CD4-positive, alpha-beta T cell treated with Interleukin-6 at 100 ng/mL for 8 hours (primary cell): ENCODE measurements around the gene GPR4.

Experiments used
- DNase-seq: peaks from one replicate; pipeline ENCODE4 v3.0.0-alpha.2; 2020; ENCODE audit warnings: mixed read lengths, low spot score

Gene GPR4

GRCh38 chr19:45547965-45548609, 53.9 kb downstream of the GPR4 start:
- no peak for DNase-seq

GRCh38 chr19:45547211-45547770, 54.7 kb downstream of the GPR4 start:
- DNase-seq: no peak

GRCh38 chr19:45542234-45542668, 59.8 kb downstream of the GPR4 start:
- no peak for DNase-seq
